ENCODE data around the gene BRD7. TPM values are rescaled to one million over a fixed set of nuclear protein-coding genes. Genes with fewer than 3 reads are reported as not detected.

Gene BRD7
- 45.9 and 50.6 TPM in 2 replicates for total RNA-seq

DNA sequence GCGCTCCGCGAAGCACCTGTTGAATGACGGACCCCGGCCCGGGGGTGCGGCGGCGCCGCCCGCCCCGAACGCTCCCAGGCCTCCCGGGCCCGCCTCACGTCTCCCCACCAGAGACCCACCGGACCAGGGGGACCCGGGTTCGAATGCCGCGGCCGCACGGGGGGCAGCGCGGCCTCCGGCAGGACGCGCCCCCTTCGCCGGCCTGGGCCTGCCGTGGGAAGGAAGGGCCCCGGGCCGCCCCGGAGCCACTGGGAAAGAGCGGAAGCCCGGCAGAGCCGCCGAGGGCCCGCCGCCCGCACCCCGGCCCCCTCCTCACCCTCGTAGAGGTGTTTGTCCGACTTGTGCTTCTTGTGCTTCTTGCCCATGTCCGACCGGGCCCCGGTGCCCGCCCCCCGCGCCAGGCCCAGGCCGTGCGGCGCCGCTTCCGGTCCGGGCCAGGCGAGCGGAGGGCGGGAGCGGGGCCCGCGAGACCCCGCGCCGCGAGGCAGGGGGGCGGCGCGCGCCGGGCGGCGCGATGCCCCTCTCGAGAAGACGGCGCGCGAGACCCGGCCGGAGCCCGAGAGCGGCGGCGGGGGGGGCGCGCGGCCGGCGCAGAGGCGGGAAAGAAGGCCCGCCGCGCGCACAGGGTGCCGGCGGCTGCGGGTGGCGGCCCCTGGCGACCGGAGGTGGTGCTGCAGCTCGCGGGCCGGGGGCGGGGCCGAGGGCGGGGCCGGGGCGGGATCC lies at the start of gene BRD7:
BRD7 (minus strand) TSS at position 579 of the 723 bp plus-strand sequence; CDS start at position 365, 214 bp downstream.

DNA sequence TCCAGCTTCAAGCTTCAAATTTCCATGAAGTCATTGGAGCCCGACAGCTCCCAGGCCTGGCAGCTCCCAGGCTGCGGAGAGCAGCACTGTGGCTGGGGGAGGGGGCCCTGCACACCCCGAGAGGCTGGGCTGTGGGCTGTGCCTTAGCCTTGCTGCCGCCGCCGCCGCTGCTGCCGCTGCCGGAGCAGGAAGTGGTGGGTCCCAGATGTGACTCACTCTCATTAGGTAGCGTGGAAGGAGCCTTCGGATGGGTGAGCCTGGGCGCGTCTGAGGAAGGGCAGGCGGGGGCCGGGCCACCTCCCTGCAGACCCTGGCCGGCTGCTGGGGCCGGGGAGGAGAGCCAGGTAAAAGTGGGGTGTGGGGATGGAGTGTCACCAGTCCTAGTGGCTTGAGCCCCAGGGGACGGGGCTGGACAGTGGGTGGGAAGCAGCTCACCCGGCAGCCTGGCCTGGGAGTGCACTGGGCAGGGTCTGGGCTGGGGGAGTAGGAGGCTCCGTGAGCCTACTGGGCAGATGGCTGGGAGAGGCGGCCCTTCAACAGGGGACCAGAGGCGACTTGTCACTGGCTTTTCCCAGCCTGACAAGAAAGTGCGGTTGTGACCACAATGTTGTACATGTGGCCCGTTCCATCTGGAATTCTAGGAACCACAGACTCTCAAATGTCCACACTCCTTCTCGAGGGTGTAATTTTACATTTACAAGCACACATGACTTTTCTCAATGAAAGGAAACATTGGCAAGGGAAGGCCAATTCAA lies 102.3 kb downstream of the BRD7 start, which contains the start of gene ADCY7:
ADCY7 (plus strand) TSS at position 215 of the 755 bp plus-strand sequence. CDS start 21,629 bp downstream, outside the sequence.

Other genes starting within 250 kb of the BRD7 start
- 6.5 and 6.8 TPM in 2 replicates for gene TENT4B, start 215.7 kb downstream of the BRD7 start, total RNA-seq
- gene ADCY7, start 102.4 kb downstream of the BRD7 start, total RNA-seq, result 26.1 and 47.4 TPM in 2 replicates
- 0.53 and 0.62 TPM in 2 replicates for gene NKD1, start 179.4 kb upstream of the BRD7 start, total RNA-seq

Data from aortic smooth muscle cell (primary cell).